PC-3 (cell line): ENCODE results near the gene BCKDHB.

Experiments used
- CTCF ChIP-seq: fragments of 300-600 bp; sonication (generic); conservative IDR thresholded peaks from 2 replicates; pipeline ENCODE4 v1.5.1; 2017; ENCODE audit warnings: antibody characterized with exemption, low read depth, mild to moderate bottlenecking, low read length
- EZH2 ChIP-seq: fragments of 300-600 bp; sonication (generic); IDR thresholded peaks from one replicate; pipeline ENCODE4 v1.6.1; 2017; ENCODE audit warnings: antibody characterized with exemption, mild to moderate bottlenecking, low read length; ENCODE audit not compliant: unreplicated experiment

GRCh38 chr6:80233262-80233661, 126.8 kb downstream of the BCKDHB start:
- TF ChIP-seq CTCF, result no peak
- no peak for TF ChIP-seq EZH2
